Lower leg skin (tissue), 4 donors: ENCODE measurements around the gene MPRIP. TPM values are rescaled to one million over a fixed set of nuclear protein-coding genes. Genes with fewer than 3 reads are reported as not detected.

ENCODE experiments used
- DNase-seq, 2 donors: peaks; one replicate each; pipeline ENCODE4 v3.0.0-alpha.2; 2019; ENCODE audit warnings: low spot score in 2 of 2
- H3K4me3 ChIP-seq: fragments of 200-600 bp; sonication (generic); 2 replicates; pipeline ENCODE4 v1.5.1; 2017; ENCODE audit warnings: mild to moderate bottlenecking, low read depth; ENCODE audit not compliant: poor library complexity, severe bottlenecking
- POLR2A ChIP-seq, 2 donors: fragments of 450-650 bp; IDR thresholded peaks; one replicate each; pipeline ENCODE4 v1.6.1; 2016 to 2017; ENCODE audit warnings: antibody characterized with exemption in 2 of 2, mild to moderate bottlenecking in 1 of 2, moderate library complexity in 1 of 2
- WGBS, 2 donors: methylation state at CpG; one replicate each; pipeline ENCODE4 v1.1.5; 2018; 5-methylcytosine and 5-hydroxymethylcytosine counted together
- intact Hi-C: fragments of 100-400 bp; cut with DNase I; formaldehyde crosslinking; loops from one replicate; pipeline ENCODE4 v1.15.0; 2023; ENCODE audit warnings: low total_unique reads
- total RNA-seq, 4 donors: library from RNA; depleted of rRNA; stranded (reverse); fragments of >200 nt; gene quantifications; one replicate each; pipeline ENCODE4 v1.1.0, GENCODE V29; 2016
- TF ChIP-seq, protein P1 (sequence below), 3 donors: fragments of 450-650 bp; IDR thresholded peaks; one replicate each; pipeline ENCODE4 v1.5.1; 2016; ENCODE audit warnings: antibody characterized with exemption in 3 of 3, mild to moderate bottlenecking in 3 of 3, moderate library complexity in 2 of 3

Gene MPRIP
- total RNA-seq, 4 donors from 2014 or later, result 128 to 217 (median 141) TPM

DNA sequence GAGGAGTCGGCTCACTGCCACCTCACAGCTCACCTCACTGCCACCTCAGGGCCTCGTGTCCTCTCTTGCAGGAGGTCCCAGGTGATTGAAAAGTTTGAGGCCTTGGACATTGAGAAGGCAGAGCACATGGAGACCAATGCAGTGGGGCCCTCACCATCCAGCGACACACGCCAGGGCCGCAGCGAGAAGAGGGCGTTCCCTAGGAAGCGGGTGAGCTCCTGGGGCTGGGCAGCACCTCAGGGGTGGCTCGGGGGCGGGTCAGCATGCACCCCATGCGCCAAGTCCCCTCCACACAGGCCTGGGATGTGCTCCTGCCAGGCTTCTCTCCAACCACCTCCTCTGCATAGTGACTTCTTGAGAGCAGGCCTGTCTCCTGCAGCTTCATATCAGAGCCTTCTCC lies 100.3 kb downstream of the MPRIP start:
- no peak for TF ChIP-seq POLR2A (IDR thresholded peaks at IDR 0.05)
- TF ChIP-seq, protein P1, sequence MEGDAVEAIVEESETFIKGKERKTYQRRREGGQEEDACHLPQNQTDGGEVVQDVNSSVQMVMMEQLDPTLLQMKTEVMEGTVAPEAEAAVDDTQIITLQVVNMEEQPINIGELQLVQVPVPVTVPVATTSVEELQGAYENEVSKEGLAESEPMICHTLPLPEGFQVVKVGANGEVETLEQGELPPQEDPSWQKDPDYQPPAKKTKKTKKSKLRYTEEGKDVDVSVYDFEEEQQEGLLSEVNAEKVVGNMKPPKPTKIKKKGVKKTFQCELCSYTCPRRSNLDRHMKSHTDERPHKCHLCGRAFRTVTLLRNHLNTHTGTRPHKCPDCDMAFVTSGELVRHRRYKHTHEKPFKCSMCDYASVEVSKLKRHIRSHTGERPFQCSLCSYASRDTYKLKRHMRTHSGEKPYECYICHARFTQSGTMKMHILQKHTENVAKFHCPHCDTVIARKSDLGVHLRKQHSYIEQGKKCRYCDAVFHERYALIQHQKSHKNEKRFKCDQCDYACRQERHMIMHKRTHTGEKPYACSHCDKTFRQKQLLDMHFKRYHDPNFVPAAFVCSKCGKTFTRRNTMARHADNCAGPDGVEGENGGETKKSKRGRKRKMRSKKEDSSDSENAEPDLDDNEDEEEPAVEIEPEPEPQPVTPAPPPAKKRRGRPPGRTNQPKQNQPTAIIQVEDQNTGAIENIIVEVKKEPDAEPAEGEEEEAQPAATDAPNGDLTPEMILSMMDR (IDR thresholded peaks at IDR 0.05), result no peak
- DNase-seq, result no peak
- WGBS, 2 donors, result 72 to 73% methylated on average over 10 to 11 of the region's 11 CpGs
- intact Hi-C loops, result loop anchor here (5.0 kb wide), 1 partner anchor 170 kb away; no protein-coding TSS in a partner anchor
- H3K4me3 ChIP-seq, result no peak overlapping the region

DNA sequence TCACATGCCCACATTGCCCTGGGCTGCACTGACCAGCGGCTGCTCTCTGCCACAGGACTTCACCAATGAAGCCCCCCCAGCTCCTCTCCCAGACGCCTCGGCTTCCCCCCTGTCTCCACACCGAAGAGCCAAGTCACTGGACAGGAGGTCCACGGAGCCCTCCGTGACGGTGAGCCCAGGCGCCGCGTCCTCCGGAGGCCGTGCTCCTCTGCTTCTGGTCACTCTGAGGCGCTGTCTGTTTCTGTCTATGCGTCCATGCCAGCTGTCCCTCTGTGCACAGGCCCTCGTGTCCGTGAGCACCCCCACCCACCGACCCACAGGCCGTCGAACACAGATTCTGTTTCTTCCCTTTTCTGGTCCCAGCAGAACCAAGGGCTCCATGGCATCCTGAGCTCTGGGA lies 101.2 kb downstream of the MPRIP start:
- intact Hi-C loops, result loop anchor here (5.0 kb wide), 1 partner anchor 169 kb away; no protein-coding TSS in a partner anchor
- TF ChIP-seq POLR2A (IDR thresholded peaks at IDR 0.05), result no peak
- TF ChIP-seq, protein P1 (IDR thresholded peaks at IDR 0.05), result no peak
- DNase-seq, result no peak
- 96 to 97% methylated on average over 19 of the region's 19 CpGs for WGBS, 2 donors
- no peak overlapping the region for H3K4me3 ChIP-seq

DNA sequence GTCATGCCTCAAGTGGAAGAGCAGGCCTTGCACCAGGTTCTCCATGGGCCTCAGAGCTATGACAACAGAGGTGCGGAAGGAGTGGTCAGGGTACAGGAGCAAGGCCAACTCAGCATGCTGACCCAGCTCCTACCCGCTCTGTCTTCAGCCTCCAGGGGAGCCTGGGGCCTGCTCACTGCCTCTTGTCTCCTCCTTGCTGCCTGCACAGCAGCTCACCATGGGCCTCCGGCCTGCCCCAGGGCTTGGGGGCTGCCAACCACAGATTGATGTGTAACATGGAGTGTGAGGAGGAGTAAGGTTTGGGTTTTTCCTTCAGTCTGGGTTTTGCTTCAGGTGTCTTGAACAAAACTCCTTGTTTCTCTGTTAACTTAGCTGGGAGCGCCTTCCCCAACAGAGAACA lies 101.8 kb downstream of the MPRIP start:
- 95 to 96% methylated on average over 4 of the region's 4 CpGs for WGBS, 2 donors
- TF ChIP-seq, protein P1 (IDR thresholded peaks at IDR 0.05), result no peak
- no peak for TF ChIP-seq POLR2A (IDR thresholded peaks at IDR 0.05)
- DNase-seq, result no peak
- no peak overlapping the region for H3K4me3 ChIP-seq
- intact Hi-C loops, result loop anchor here (5.0 kb wide), 1 partner anchor 168 kb away; no protein-coding TSS in a partner anchor

DNA sequence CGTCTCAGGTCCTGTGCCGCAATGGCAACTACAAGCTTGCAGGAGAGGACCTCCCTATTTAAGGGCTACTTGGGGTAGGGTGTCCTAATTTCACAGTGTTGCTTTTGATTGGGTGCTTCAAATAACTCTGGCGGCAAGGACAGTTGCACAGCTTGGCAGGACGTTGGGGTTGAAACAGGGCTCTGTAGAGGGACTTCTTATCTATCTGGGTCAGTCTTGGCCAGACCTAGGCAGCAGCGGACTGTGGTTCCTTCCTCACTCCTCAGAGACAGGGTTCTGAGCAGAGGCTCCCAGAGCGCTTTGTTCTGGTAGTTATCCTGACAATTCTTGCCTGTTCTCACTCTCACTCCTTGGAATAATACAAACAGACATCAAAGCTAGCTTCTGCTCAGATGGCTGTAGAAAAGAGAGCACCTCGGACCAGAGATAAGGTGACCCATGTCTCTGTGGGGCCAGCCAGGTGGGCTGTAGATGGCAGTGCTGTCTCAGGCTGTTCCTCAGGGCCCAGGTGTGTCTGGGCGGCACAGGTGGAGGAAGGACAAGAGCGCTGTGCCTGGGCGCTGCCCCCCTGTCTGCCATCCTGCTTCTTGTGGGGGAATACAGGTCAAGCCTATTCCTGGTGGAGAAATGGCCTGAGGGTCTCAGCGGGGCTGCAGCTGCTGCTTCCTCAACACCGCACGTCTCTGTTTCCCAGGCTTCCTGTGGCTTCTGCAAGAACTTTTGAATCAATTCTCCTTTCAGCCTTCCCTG lies 102.8 kb downstream of the MPRIP start:
- intact Hi-C loops, result loop anchor here (5.0 kb wide), 1 partner anchor 167 kb away; no protein-coding TSS in a partner anchor
- H3K4me3 ChIP-seq, result no peak overlapping the region
- WGBS, 2 donors, result 79 to 84% methylated on average over 12 to 13 of the region's 13 CpGs
- TF ChIP-seq, protein P1 (IDR thresholded peaks at IDR 0.05), result no peak
- no peak for TF ChIP-seq POLR2A (IDR thresholded peaks at IDR 0.05)
- no peak for DNase-seq

DNA sequence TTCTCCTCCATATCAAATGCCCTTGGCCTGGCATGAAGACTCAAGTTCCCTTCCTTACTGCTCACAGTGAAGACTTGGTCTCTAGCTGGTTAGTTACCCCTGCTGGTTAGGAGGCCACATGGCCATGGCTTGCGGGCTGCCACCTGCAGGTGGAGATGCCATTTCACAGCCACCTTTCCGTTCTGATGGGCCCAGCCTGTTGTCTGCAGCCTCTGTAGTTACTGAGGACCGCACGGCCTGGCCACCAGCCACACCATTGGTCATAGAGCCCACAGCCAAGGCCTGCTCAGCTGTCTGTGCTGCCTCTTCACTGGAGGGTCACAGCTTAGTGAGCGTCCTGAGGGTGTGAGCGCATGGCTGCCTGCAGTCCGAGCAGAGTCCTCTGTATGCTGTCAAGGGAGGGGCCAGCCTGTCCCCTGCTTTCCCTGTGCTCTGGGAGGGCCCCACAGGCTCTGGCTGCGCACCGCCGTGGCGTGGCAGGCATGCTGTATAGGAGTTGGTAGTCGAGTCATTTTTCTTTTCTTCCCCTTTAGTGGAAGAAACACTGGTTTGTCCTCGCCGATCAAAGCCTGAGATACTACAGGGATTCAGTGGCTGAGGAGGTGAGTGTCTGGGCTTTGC lies 104.6 kb downstream of the MPRIP start:
- intact Hi-C loops, result no loop called here
- TF ChIP-seq, protein P1 (IDR thresholded peaks at IDR 0.05), result no peak
- no peak for TF ChIP-seq POLR2A (IDR thresholded peaks at IDR 0.05)
- DNase-seq, result no peak
- WGBS, 2 donors, result 80 to 83% methylated on average over 12 to 14 of the region's 14 CpGs
- no peak overlapping the region for H3K4me3 ChIP-seq
